GM12801 (cell line): ENCODE measurements around the gene GSTT2.

Experiments used
- TF ChIP-seq, protein P1 (sequence below): IDR thresholded peaks from one replicate; pipeline ENCODE4 v1.5.1; 2011; ENCODE audit warnings: control low read depth; ENCODE audit not compliant: insufficient read length; ENCODE audit errors: extremely low read depth

The GSTT2 gene

DNA sequence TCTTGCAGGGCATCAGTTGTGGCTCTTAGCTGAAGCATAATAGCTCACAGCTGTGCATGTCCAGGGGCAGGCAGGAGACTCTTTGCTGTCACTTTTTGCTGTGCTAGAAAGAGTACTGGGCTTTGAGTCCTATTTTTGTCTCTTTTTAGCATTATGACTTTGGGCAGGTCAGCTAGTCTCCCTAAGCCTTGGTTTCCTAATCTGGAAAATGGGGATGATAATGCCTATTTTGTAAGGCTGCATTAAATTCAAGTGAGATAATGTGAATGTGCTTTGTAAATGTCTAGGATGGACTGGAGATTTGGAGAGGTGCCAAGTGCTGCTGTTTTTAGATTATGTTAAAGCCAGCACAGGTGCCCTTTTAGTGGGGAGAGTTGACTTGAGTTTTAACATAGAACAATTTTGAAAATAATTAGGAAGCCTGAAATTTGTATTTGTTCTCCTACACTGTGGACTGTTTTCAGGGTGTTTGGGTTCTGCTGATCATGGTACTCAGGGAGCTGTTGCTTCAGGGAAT lies 50.3 kb downstream of the GSTT2 start:
- TF ChIP-seq, protein P1, sequence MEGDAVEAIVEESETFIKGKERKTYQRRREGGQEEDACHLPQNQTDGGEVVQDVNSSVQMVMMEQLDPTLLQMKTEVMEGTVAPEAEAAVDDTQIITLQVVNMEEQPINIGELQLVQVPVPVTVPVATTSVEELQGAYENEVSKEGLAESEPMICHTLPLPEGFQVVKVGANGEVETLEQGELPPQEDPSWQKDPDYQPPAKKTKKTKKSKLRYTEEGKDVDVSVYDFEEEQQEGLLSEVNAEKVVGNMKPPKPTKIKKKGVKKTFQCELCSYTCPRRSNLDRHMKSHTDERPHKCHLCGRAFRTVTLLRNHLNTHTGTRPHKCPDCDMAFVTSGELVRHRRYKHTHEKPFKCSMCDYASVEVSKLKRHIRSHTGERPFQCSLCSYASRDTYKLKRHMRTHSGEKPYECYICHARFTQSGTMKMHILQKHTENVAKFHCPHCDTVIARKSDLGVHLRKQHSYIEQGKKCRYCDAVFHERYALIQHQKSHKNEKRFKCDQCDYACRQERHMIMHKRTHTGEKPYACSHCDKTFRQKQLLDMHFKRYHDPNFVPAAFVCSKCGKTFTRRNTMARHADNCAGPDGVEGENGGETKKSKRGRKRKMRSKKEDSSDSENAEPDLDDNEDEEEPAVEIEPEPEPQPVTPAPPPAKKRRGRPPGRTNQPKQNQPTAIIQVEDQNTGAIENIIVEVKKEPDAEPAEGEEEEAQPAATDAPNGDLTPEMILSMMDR = no peak
